Gastrocnemius medialis (tissue), 4 donors: ENCODE data around the gene HNRNPA1L2.

Experiments
- POLR2A ChIP-seq, 2 donors: fragments of 450-650 bp; IDR thresholded peaks; one replicate each; pipeline ENCODE4 v1.6.1; 2017; ENCODE audit warnings: antibody characterized with exemption in 2 of 2, mild to moderate bottlenecking in 2 of 2, moderate library complexity in 2 of 2
- TF ChIP-seq, protein P1 (sequence below), 5 experiments: fragments of 450-650 bp in 3 of 5; fragments of 200-600 bp in 2 of 5; sonication (generic) in 2 of 5; IDR thresholded peaks in 4 of 5; conservative IDR thresholded peaks in 1 of 5; 1 replicate in 4 of 5; 2 replicates in 1 of 5; pipeline ENCODE4 v1.5.1; 2016 to 2019; ENCODE audit warnings: antibody characterized with exemption in 5 of 5, mild to moderate bottlenecking in 3 of 5, moderate library complexity in 3 of 5

DNA sequence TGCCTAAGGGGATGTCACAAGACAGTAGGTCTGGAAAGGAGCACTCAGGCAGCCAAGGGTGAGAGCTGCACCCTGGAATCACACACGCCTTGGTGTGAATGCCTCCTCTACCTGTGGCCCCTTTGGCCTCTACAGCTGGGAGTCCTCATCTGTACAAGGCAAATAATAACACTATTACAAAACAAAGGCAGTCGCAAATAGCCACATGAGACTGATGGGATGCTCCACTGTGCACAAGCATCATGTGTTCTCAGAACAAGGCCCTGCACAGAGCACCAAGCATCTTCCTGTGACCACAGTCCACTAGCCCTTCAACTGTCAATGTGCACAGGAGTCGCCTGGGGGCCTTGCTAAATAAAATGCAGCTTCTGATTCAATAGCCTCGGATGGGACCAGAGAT, 44.6 kb upstream of the HNRNPA1L2 start:
- TF ChIP-seq, protein P1, sequence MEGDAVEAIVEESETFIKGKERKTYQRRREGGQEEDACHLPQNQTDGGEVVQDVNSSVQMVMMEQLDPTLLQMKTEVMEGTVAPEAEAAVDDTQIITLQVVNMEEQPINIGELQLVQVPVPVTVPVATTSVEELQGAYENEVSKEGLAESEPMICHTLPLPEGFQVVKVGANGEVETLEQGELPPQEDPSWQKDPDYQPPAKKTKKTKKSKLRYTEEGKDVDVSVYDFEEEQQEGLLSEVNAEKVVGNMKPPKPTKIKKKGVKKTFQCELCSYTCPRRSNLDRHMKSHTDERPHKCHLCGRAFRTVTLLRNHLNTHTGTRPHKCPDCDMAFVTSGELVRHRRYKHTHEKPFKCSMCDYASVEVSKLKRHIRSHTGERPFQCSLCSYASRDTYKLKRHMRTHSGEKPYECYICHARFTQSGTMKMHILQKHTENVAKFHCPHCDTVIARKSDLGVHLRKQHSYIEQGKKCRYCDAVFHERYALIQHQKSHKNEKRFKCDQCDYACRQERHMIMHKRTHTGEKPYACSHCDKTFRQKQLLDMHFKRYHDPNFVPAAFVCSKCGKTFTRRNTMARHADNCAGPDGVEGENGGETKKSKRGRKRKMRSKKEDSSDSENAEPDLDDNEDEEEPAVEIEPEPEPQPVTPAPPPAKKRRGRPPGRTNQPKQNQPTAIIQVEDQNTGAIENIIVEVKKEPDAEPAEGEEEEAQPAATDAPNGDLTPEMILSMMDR (IDR thresholded peaks at IDR 0.05 in 4 of 5, conservative IDR thresholded peaks at IDR 0.05 in 1 of 5) = no peak
- no peak for TF ChIP-seq POLR2A (IDR thresholded peaks at IDR 0.05)
